ENCODE data around the gene ZNF200.
"Not testable (repeated sequence)": the region's sequence is repeated elsewhere in the genome, so short reads cannot be mapped to it uniquely, and the experiment has no call there.

ZNF200 gene

DNA sequence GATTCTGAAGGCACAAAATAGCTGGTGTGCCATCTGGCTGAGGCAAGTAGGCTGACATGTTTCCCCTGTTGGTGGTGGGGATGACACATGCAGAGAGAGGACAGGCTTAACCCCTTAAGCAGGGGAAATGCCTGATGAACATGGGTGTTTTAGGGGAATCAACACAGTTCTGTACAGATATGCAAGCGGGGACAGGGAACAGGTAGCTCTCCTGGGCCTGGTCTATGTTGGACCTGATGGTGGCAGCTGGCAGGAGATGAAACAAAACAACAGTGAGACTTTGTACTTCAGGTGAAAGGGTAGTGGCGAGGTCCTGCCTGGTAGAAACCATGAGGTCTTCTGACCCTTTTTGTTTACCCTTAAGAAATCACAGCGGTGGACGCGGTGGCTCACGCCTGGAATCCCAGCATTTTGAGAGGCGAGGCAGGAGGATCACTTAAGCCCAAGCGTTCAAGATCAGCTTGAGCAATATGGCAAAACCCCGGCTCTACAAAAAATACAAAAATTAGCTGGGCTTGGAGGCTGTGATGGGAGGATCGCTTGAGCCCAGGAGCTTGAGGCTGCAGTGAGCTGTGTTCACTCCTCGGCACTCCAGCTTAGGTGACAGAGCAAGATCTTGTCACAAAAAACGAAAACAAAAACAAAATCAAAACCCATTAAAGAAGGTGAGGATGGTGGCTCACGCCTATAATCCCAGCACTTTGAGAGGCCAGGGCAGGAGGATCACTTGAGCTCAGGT, 36.5 kb downstream of the ZNF200 start:
- DNase-seq (ENCODE audit: low read depth), result no peak

DNA sequence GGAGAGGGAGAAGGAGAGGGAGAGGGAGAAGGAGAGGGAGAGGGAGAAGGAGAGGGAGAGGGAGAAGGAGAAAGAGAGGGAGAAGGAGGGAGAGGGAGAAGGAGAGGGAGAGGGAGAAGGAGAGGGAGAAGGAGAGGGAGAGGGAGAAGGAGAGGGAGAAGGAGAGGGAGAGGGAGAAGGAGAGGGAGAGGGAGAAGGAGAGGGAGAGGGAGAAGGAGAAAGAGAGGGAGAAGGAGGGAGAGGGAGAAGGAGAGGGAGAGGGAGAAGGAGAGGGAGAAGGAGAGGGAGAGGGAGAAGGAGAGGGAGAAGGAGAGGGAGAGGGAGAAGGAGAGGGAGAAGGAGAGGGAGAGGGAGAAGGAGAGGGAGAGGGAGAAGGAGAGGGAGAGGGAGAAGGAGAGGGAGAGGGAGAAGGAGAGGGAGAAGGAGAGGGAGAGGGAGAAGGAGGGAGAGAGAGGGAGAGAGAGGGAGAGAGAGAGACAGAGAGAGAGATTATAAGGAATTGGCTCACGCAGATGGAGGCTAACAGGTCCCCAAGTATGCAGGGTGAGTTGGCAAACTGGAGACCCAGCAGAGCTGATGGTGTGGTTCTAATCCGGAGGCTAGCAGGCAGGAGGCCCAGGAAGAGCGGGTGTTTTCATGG, 37.1 kb downstream of the ZNF200 start:
- DNase-seq (ENCODE audit: low read depth), result not testable (repeated sequence)

DNA sequence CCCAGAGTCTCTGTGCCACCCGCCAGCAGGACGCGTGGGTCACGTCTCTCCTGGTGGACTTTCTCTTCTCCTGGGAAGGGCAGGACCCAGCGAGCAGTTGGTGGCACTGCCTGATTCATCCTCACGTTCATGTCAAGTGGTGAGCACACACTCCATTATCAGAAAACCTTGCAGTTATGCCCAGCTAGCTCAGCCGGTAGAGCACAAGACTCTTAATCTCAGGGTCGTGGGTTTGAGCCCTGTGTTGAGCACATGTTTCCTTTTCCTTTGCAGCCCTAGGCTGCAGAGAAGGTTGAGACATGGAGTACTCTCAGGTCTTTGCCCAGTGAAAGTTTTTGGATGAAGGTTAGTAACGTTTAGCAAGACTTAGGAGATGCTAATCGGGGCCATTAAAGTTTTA, 39.0 kb downstream of the ZNF200 start:
- DNase-seq (ENCODE audit: low read depth), result no peak

DNA sequence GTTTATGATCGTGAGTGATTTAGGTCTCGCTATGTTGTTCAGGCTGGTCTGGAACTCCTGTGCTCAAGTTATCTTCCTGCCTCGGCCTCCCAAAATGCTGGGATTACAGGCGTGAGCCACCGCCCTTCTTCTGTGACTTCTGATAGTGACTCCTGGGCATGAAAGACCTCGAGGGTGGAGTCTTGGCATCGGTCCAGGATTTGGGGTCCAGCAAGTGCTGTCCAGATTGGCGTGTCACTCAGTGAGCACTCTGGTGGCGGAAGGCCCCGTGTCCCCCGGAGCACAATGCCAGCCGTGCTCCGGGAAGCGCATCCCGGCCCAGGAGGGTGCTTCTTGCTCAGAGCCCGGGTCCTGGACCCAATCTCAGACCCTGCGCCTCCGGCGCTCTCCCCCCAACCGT, 40.2 kb downstream of the ZNF200 start:
- DNase-seq (ENCODE audit: low read depth), result no peak

DNA sequence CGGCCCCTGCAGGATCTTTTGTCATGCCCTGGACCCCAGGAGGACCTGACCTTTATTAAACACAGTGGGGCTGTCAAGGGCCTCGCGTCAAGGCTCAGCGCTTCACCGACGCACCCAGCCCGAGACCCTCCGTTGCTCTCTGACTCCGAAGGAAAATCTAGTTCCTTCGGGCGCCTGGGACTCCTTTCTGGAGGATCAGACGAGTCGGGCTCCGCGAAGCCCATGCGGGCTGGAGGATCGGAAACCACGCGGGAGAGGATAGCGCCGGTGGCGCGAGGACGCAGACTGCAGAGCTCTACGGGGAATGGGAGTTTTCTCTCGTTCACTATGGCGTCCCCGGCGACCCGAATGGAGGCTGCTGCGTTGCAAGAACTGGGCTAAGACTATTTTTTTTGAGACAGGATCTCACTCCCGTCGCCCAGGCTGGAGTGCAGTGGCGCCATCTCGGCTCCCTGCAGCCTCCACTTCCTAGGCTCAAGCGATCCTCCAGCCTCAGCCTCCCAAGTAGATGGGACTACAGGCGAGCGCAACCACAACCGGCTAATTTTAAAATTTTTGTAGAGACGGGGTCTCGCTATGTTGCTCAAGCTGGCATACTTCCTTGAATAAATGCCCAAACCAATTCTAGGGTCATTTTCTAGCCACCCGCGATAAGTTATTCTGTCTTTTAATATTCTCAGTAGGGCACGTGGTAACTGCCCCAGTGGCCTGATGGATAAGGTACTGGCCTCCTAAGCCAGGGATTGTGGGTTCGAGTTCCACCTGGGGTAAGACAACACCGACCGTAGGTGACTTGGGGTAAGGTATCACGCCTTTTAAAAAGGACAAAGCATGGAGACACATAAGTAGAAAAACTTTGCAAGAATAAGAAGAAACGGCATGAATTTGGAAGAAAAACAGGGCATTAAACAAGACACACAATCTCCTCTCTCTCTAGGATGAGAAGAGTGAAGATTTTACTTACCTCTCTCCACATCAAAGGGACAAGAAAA, 41.4 kb downstream of the ZNF200 start:
- DNase-seq (ENCODE audit: low read depth), result no peak

DNA sequence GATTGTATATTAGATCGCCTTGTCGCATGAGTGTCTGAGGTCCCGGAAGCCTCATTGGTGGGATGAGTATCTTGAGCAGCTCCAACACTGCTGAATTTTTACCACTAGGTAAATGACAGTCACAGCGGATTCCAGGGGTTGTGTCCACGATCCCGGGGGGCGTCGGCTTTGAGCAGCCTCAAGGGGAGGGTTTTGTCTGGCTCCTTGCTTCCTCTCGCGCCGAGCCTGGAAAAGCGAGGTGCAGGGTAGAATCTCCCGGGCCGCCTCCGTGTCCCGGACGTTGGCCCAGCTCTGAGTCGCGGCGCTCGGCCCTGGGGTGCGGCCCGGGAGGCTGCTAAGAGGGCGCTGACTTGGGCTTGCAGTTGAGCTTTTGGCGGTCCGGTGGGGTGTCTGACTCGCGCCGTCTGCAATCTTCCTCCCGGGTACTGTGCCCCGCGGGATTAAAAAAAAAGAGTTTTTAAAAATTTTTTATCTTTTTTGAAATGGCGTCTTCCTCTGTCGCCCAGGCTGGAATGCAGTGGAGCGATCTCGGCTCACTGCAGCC, 42.4 kb downstream of the ZNF200 start:
- no peak for DNase-seq (ENCODE audit: low read depth)

DNA sequence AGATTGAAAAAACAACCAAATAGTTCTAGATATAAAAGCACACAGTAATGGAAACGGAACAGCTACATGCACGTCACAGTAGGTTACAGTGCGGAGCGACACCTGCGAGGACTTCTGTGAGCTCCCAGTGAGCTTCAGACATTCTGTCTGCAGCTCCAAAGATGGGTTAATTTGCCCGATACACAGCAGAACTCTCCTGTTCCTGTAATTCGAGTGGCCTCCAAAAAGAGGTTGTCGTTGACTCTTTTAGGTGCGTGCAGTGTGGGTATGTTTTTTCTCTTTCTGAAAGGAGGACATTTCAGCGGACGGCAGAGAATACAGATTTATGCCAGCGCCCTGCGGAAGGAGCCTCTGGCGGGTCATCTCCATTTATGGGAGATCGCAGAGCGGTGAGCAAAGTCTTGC, 44.0 kb downstream of the ZNF200 start:
- DNase-seq (ENCODE audit: low read depth), result no peak

DNA sequence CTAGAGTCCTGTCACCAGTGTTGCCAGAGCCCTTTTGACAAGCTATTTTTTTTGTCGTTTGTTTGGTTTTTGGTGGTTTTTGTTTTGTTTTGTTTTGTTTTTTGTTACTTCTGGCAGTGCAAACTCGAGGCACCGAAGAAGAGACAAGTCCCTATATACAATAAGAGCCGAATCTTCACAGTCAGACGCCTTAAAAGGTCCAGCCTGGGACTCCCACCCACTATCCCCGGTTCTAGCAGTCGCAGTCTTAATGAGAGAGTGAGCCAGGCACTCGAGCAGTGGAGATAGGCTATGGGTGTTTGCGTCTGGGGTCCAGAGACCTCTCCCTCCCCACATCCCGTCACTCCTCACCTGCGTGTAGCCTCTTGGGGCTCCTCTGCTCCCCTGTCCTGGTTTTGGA, 45.1 kb downstream of the ZNF200 start:
- DNase-seq (ENCODE audit: low read depth), result no peak

DNA sequence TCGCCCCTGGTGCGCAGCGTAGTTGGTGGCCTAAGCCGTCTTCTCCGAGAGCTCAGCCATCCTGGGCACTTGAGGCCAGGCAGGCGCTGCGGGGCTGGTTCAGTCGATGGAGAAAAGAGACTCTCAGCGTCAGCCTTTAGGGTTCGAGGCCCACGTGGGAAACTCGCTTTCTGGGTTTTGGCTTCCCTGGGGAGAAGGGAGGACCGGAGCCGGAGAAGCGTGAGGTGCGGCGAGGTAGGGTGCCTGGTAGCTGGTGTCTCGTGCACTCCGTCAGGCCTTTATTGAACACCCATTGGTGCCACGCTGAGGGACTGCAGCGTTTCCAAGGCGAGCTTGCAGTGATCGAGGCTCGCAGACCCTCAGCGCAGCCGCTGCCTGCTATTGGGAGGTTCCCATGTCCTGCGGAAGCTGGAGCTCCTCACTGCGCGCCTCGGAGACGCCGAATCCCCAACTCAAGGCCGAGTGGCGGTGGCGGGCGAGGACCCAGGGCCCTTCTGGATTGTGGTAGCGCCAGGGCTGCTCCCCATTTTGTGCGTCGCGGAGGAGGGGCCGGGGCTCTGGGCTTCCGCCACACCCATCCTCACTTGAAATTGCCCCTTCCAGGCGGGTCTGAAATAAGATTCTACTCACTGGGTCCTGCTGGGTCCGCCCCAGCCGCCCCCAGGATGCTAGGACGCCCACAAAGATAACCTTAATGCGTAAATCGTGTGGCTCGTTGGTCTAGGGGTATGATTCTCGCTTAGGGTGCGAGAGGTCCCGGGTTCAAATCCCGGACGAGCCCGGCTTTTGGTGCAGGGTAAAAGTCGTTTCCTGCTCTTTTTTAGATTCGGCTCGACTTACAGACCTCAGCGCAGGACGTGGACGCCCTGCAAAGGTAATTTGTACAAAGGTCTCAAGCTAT, 45.8 kb downstream of the ZNF200 start:
- DNase-seq (ENCODE audit: low read depth), result peak; percentile 62

DNA sequence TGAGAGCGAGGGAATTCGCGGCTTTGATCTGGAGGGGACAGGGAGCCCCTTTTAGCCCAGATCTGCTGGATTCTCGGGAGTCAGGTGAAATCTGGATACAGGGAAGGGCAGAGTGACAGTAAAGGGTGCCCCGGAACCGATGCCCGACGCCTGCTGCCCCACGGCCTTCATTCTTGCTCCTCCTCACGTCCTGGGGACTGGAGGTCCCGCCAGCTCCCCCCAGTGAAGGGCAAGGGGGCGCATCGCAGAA, 46.4 kb downstream of the ZNF200 start:
- DNase-seq (ENCODE audit: low read depth), result no peak

DNA sequence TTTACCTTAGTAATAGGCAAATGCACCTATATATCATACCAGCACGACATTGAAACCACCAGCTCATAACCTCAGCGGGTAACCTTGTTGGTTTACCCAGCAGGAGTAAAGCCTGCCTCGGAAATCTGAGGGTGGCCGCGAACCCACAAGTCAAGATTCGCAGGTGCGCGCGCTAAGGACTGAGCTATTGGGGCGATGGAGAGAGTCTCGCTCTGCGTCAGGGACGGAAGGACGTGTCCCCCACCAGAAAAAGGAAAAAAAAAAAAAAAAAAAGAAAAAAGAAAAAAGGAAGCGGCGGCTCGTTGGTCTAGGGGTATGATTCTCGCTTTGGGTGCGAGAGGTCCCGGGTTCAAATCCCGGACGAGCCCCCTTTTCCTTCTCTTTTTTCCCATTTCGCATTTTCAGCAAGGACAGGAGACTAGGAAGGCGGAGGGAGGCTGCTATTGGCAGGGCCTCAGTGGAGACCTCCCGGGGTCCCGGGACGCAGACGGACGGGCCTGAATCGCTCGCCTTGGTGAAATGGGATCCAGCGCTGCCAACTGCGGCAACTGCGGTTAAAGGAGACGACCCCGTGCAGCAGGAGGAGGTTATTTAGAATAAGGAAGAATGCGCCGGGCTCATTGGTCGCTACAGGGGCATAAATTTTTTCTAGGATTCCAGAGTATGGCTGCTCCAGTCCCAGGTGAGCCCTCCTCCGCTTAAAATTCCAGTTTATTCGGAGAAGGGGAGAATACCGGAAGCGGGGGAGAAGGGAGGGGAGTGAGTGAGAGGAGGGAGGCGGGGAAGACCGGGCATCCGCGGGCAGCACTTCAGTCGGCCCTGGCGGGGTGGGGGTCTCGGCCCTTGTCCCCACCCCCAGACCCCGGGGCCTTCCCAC, 46.9 kb downstream of the ZNF200 start, which contains the start of gene OR1F1:
TSS of gene OR1F1 (plus strand) at position 407 of the 877 bp plus-strand sequence.
- peak; percentile 68 for DNase-seq (ENCODE audit: low read depth)

DNA sequence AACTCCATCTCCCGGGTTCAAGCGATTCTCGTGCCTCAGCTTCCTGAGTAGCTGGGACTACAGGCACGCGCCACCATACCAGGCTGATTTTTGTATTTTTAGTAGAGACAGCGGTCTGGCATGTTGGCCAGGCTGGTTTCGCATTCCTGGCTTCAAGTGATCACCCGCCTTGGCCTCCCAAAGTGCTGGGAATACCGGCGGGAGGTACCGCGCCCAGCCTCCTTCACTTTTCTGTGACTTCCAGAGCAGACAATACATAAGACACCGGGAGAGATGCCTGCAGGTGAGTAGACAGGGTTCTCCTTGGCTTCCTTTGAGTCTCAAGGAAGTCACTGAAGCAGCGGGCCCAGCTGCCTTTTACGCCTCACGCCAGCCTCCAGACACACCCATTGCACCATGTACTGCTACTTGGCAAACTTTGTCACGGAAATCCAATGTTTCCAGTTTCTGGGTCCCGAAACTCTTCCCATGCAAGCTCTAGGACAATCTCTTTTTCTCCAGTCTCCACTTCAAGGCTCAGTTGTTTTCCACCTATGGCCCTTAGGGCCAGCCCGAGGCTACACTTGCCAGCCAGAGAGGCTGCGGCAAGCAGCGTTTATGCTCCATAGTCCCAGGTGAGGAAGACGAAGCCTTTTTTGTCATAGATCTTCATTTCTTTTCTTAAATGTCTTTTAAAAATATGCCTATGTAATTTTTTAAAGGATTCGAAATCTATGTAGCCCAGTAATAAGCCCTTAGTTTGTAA, 47.8 kb downstream of the ZNF200 start:
- DNase-seq (ENCODE audit: low read depth), result no peak

DNA sequence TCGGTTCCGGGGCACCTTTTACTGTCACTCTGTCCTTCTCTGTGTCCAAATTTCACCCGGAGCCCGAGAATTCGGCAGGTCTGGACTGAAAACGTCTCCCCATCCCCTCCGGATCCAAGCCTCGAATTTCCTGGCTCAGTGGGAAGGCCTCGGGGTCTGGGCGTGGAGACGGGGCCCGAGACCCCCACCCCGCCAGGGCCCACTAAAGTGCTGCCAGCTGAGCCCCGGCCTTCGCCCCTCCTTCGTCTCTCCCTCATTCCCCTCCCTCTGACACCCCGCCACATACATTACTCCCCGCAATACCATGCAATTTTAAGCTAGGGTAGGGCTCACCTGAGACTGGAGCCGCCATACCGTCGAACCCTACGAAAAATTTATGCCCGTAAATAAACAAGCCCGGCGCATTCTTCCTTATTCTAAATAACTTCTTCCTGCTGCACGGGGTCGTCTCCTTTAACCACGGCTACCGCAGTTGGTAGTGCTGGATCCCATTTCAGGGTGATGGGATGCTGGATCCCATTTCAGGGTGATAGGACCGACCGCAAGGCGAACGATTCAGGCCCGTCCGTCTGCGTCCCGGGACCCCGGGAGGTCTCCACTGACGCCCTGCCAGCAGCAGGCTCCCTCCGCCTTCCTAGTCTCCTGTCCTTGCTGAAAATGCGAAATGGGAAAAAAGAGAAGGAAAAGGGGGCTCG, 51.4 kb downstream of the ZNF200 start:
- DNase-seq (ENCODE audit: low read depth), result no peak

DNA sequence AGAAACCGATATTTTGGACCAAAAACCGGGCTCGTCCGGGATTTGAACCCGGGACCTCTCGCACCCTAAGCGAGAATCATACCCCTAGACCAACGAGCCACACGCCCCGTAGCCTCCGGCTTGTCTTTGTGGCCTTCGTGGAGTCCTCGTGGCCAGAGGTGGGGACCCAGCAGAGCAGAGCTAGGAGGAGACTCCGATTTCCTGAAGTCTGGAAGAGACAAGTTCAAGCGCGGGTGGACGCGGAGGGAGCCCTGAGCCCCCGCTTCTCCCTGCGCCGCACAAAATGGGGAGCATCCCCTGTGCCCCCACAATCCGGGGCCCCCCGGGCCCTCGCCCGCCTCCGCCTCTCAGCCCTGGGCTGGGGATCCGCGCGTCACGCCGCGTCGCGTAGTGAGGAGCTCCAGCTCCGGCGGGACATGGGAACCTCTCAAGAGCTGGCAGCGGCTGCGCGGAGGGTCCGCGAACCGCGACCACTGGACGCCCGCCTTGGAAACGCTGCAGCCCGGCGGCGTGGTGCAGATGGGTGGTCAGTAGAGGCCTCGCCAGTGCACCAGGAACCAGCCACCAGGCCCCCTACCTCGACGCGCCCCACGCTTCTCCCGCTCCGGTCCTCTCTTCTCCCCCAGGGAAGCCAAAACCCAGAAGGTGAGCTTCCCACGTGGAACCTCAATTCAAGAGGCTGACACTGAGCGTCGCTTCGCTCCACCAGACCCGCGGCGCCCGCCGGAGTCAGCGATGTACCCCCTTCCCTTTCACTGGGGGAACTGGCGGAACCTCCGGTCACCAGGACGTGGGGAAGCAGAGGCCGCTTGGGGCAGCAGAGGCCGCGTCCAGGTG, 52.1 kb downstream of the ZNF200 start:
- DNase-seq (ENCODE audit: low read depth), result peak; percentile 49

DNA sequence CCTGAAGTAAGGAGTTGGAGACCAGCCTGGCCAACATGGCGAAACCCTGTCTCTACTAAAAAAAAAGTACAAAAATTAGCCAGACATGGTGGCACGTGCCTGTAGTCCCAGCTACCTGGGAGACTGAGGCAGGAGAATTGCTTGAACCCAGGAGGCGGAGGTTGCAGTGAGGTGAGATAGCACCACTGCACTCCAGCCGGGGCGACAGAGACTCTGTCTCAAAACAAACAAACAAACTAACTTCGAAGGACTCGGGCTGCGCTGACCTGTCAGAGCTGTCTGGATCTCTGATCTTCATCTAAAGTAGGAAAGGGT, 52.7 kb downstream of the ZNF200 start:
- DNase-seq (ENCODE audit: low read depth), result not testable (repeated sequence)

DNA sequence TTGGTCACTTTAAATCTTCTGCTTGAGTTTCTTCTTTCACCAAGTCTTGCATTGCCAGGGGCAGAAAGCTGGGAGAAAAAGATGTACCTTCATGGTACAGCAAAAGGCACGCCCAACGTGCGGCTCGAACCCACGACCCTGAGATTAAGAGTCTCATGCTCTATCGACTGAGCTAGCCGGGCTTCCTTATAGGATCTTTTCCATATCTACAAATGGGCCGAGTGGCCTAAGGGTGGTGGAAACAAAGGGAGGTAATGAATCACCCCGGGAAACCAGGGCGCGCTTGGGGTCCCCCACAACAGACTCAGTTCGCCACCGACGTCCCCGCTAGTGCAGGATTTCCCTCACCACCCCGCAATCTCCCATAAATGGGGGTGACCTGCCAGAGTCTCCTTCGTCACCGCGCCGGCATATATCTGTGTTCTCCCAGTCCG, 54.5 kb downstream of the ZNF200 start:
- no peak for DNase-seq (ENCODE audit: low read depth)

DNA sequence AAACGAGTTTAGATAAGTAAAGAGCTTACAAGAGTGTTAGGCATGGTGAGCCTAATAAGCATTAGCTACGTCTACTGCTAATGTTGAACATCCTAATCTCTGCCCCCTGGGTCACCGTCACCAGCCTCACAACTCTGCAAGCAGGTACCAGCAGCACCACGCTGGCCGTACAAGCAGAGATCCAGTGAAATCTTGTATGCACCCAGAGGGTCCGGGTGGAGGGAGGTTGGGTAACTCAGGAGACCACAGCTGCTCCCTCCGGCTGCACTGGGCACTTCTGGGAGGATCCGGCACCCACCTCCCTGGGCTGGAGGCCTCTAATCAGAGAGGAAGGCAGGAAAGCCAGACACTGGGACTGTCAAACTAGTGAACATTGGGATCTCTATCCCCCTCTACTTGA, 55.3 kb downstream of the ZNF200 start:
- no peak for DNase-seq (ENCODE audit: low read depth)
